Hepatocyte (in vitro differentiated cells): ENCODE measurements around the gene FLT3LG.

Experiments
- EZH2 ChIP-seq: fragments of 200-600 bp; sonication (generic); IDR thresholded peaks from 2 replicates; pipeline ENCODE4 v1.6.1; 2016; ENCODE audit warnings: antibody characterized with exemption, mild to moderate bottlenecking, borderline replicate concordance
- EZH2phosphoT487 ChIP-seq: fragments of 200-600 bp; sonication (generic); IDR thresholded peaks from one replicate; pipeline ENCODE4 v1.6.1; 2018; ENCODE audit warnings: antibody characterized with exemption, mild to moderate bottlenecking, low read depth, moderate library complexity; ENCODE audit not compliant: unreplicated experiment, severe bottlenecking
- TF ChIP-seq, protein P1 (sequence below): fragments of 200-600 bp; sonication (generic); IDR thresholded peaks from 2 replicates; pipeline ENCODE4 v1.5.1; 2016; ENCODE audit warnings: antibody characterized with exemption, mild to moderate bottlenecking; ENCODE audit not compliant: poor library complexity

DNA sequence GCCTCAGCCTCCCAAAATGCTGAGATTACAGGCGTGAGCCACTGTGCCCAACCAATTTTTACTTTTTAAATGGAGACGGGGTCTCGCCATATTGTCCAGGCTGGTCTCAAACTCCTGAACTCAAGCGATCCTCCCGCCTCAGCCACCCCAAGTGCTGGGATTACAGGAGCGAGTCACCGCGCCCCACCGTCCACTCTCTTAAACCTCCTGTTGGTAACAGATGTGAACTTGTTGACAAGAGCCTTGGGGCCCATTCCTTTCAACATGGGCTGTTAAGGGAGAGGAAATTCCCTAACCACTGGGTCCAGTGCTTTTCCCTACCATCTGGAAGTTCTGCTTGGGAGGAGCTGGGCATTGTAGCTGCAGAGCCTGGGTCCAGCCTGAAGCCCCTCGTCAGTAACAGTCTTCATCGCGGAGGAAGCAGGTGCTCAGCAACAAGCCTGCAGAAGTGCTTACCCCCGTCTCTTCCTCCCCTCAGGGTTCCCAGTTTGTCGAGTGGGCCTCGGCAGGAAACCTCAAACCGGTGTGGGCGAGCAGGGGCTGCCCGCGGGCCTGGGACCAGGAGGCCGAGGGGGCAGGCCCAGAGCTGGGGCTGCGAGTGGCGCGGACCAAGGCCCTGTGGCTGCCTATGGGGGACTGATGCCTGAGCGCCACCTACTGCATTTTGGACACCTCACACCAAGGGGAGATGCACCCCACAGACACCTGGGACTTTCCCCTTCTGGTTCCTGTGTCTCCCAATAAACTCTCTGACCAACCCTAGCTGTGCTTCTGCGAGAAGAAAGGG, 4.0 kb upstream of the FLT3LG start:
- TF ChIP-seq, protein P1, sequence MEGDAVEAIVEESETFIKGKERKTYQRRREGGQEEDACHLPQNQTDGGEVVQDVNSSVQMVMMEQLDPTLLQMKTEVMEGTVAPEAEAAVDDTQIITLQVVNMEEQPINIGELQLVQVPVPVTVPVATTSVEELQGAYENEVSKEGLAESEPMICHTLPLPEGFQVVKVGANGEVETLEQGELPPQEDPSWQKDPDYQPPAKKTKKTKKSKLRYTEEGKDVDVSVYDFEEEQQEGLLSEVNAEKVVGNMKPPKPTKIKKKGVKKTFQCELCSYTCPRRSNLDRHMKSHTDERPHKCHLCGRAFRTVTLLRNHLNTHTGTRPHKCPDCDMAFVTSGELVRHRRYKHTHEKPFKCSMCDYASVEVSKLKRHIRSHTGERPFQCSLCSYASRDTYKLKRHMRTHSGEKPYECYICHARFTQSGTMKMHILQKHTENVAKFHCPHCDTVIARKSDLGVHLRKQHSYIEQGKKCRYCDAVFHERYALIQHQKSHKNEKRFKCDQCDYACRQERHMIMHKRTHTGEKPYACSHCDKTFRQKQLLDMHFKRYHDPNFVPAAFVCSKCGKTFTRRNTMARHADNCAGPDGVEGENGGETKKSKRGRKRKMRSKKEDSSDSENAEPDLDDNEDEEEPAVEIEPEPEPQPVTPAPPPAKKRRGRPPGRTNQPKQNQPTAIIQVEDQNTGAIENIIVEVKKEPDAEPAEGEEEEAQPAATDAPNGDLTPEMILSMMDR, result no peak
- no peak for TF ChIP-seq EZH2
- TF ChIP-seq EZH2phosphoT487, result no peak
